ENCODE data around the gene ANTXR1.

Gene ANTXR1

DNA sequence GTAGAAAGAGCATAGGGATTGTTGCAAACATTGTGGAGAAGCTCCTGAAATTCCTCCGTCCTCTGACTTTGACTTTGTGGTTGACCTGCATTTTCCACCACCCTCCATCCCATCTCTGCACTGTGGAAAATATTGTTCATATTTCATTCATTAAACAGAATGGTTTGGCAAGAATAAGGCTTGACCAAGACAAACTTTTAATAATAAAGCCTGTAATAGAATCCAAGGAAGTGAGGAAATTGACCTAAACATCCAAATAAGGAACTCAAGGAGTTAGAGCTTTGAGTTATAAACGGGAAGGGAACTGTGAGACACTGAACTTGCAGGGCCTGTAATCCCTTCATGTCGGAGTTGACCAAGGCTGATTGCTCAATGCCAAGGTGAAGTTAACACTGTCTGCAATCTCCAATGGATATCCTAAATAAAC is 258.9 kb downstream of the ANTXR1 start:
- DNase-seq: no peak
- in situ Hi-C loops (cut with MboI; ENCODE audit: low pct_unique_long_range_greater_than_20kb, low sequenced_read_pairs): no loop called here

- in situ Hi-C loops (cut with MboI; ENCODE audit: low pct_unique_long_range_greater_than_20kb, low sequenced_read_pairs): no loop called here
- no peak for DNase-seq
These were observed 260.0 kb downstream of the ANTXR1 start for GRCh38 chr2:69272803-69273471.

GRCh38 chr2:69275490-69275889 is 262.5 kb downstream of the ANTXR1 start:
- DNase-seq: no peak
- in situ Hi-C loops (cut with MboI; ENCODE audit: low pct_unique_long_range_greater_than_20kb, low sequenced_read_pairs): loop anchor here (25.0 kb wide), 1 partner anchor 238 kb away; no protein-coding TSS in a partner anchor

- no peak for DNase-seq
- in situ Hi-C loops (cut with MboI; ENCODE audit: low pct_unique_long_range_greater_than_20kb, low sequenced_read_pairs): loop anchor here (25.0 kb wide), 1 partner anchor 241 kb away; no protein-coding TSS in a partner anchor
These were observed 265.4 kb downstream of the ANTXR1 start for GRCh38 chr2:69278366-69278765.

DNA sequence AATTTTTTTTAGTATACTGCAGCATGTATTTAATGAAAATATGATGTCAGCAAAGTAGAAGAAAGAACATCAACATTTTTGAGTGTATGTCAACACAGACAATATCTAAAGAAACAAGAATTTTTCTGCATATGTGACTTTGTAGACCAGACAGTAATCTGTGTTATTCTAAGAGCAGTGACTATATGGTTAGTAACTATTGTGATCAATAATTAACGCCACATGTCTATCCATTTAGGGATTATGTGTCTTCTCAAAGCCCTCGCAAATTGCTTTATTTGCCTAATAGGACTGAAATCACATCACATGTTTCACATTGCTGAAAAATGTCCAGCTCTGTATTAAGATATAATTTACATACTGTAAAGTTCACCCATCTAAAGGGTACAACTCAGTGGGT is 266.2 kb downstream of the ANTXR1 start:
- in situ Hi-C loops (cut with MboI; ENCODE audit: low pct_unique_long_range_greater_than_20kb, low sequenced_read_pairs): loop anchor here (25.0 kb wide), 1 partner anchor 242 kb away; no protein-coding TSS in a partner anchor
- no peak for DNase-seq

DNA sequence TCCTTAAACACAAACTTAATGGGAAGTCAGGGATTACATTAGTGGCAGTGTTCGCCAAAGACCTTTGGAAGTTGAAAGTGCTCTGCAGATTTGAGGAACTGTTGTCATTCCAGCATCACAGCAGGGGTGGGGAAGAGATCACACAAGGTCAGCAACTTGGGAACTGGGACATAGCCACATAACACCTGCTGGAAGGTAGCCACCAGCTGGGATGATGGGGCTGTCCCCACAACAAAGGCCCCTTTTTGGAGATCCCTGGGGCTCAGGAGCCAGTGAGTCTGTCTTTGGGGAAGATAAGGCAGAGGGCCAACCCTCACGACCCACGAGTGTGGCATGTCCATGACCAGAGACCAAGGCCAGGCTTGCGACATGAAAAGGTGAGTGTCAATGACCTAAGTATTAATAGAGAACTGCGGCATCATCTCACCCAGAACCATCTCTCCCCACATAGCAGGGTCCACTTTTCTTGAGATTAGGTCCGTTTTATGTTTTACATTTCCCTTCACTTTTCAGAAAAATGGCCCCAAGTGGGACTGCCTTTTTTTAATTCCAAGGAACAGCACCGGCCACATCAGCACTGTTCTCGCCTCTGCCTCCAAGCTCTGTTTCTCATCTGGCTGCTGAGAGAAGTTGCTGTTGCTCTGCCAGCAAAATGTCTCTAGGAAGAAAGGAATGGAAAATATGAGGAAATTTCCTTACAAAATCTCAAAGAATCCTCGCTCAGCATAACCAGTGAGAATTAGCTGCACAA is 267.1 kb downstream of the ANTXR1 start:
- DNase-seq: no peak

DNA sequence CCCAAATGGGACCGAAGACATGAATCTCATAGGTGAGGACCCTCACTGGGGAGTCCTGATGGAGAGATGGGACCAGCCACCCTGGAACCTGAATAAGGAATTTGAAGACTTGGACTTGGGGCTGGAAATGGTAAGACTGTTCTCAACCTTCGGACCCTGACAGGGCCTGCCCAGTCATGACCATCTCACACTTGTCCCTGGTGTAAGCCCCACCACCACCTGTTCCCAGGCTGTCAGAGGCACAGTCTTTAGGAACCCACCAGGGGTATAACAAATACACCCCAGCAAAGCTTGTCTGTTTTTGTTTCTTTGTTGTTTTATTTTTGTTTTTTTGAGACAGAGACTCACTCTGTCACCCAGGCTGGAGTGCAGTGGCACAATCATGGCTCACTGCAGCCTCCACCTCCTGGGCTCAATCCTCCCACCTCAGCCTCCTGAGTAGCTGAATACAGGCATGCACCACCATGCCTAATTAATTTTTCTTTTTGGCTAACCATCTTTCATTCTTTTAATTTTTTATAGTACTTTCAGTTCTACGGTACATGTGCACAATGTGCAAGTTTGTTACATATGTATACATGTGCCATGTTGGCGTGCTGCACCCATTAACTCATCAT is 267.9 kb downstream of the ANTXR1 start:
- in situ Hi-C loops (cut with MboI; ENCODE audit: low pct_unique_long_range_greater_than_20kb, low sequenced_read_pairs): loop anchor here (25.0 kb wide), 1 partner anchor 244 kb away; no protein-coding TSS in a partner anchor
- no peak for DNase-seq

More for the DNA sequence above, 267.1 kb downstream of the ANTXR1 start:
- in situ Hi-C loops (cut with MboI; ENCODE audit: low pct_unique_long_range_greater_than_20kb, low sequenced_read_pairs): loop anchor here (25.0 kb wide), 1 partner anchor 243 kb away; no protein-coding TSS in a partner anchor

- DNase-seq: no peak
- in situ Hi-C loops (cut with MboI; ENCODE audit: low pct_unique_long_range_greater_than_20kb, low sequenced_read_pairs): loop anchor here (25.0 kb wide), 1 partner anchor 248 kb away; no protein-coding TSS in a partner anchor
These were observed 272.5 kb downstream of the ANTXR1 start for GRCh38 chr2:69285379-69285894.

- no peak for DNase-seq
- in situ Hi-C loops (cut with MboI; ENCODE audit: low pct_unique_long_range_greater_than_20kb, low sequenced_read_pairs): loop anchor here (25.0 kb wide), 1 partner anchor 250 kb away; no protein-coding TSS in a partner anchor
These were observed 274.6 kb downstream of the ANTXR1 start for GRCh38 chr2:69287544-69287943.

DNA sequence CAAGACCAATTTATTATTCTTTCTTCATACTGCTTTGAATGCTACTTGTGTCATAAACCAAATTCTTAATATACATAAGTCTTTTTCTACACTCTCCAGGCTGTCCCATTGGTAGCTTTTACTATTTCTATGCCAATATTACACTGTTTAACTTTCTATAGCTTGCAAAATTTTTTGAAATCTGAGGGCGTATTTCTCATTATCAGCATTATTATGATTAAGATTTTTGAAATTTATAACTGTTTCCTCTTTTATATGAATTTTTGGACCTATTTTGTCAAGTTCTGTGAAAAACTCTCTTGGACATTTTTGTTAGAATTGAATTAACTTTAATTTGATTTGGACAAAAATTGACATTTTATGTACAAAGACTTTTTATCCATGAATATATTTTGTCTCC is 275.4 kb downstream of the ANTXR1 start:
- DNase-seq: no peak
- in situ Hi-C loops (cut with MboI; ENCODE audit: low pct_unique_long_range_greater_than_20kb, low sequenced_read_pairs): loop anchor here (25.0 kb wide), 1 partner anchor 251 kb away; no protein-coding TSS in a partner anchor

GRCh38 chr2:69291004-69291650 is 278.1 kb downstream of the ANTXR1 start:
- DNase-seq: no peak
- in situ Hi-C loops (cut with MboI; ENCODE audit: low pct_unique_long_range_greater_than_20kb, low sequenced_read_pairs): loop anchor here (25.0 kb wide), 1 partner anchor 254 kb away; no protein-coding TSS in a partner anchor

DNA sequence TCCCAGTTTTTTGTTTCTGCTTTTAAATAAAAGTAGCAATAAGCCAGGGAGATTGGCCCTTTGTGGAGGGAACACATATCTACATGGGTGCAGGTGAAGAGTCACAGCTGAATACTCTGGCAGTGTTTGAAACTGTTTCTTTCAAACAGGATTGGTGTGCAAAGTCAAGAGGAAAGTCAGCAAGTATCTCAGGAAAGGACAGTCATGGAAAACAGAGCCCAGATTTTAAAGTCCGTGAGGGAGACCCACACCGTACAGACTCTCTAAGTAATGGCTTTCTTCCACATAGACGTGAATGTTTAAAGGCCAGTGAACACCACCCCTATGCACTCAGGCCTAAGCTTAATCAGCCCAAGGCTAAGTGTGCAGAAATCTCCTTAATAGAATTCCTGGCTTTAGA is 278.7 kb downstream of the ANTXR1 start:
- no peak for DNase-seq
- in situ Hi-C loops (cut with MboI; ENCODE audit: low pct_unique_long_range_greater_than_20kb, low sequenced_read_pairs): loop anchor here (25.0 kb wide), 1 partner anchor 254 kb away; no protein-coding TSS in a partner anchor

DNA sequence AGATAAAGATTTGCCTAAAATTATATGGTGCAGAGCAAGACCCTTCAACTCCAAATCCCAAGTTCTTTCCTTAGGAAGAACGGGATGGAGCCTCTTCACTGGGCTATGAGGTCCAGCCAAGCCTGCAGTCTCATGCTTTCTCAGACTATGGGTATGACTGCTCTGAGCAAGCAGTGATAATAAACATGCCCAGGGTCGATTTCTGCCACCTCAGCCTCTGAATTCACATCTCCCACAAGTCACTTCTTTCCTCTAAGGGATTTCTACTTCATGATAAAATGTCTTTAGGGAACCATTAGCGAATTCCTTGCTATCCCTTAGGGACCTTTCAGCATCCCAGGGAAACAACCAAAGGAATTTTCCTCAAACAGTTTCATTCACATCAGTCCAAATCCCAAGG is 279.3 kb downstream of the ANTXR1 start:
- no peak for DNase-seq
- in situ Hi-C loops (cut with MboI; ENCODE audit: low pct_unique_long_range_greater_than_20kb, low sequenced_read_pairs): loop anchor here (25.0 kb wide), 1 partner anchor 255 kb away; no protein-coding TSS in a partner anchor

GRCh38 chr2:69296421-69296820 is 283.4 kb downstream of the ANTXR1 start:
- in situ Hi-C loops (cut with MboI; ENCODE audit: low pct_unique_long_range_greater_than_20kb, low sequenced_read_pairs): loop anchor here (25.0 kb wide), 1 partner anchor 259 kb away; no protein-coding TSS in a partner anchor
- no peak for DNase-seq

GRCh38 chr2:69297216-69297615 is 284.2 kb downstream of the ANTXR1 start:
- in situ Hi-C loops (cut with MboI; ENCODE audit: low pct_unique_long_range_greater_than_20kb, low sequenced_read_pairs): loop anchor here (25.0 kb wide), 1 partner anchor 260 kb away; no protein-coding TSS in a partner anchor
- no peak for DNase-seq

DNA sequence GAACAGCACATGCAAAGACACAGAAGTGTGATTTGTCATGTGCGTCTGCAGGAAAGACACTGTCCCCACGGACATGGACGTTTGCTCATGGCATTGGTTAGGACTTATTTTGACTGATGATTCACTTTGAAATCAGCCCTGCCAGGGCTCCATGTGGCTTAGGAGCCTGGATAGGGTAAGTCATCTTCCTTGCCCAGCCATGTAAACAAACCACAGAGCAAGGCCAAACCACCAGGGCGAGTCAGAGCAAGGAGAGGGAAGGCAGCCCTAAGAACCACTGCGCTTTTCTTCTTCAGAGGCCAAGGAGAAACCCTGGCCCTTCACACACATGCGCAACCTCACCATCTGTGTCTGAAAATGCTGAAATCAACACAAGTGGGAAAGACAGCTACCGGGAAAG is 285.3 kb downstream of the ANTXR1 start:
- no peak for DNase-seq
- in situ Hi-C loops (cut with MboI; ENCODE audit: low pct_unique_long_range_greater_than_20kb, low sequenced_read_pairs): loop anchor here (25.0 kb wide), 1 partner anchor 261 kb away; no protein-coding TSS in a partner anchor

GRCh38 chr2:69298862-69299261 is 285.9 kb downstream of the ANTXR1 start:
- DNase-seq: no peak
- in situ Hi-C loops (cut with MboI; ENCODE audit: low pct_unique_long_range_greater_than_20kb, low sequenced_read_pairs): loop anchor here (25.0 kb wide), 1 partner anchor 262 kb away; no protein-coding TSS in a partner anchor
